Smooth muscle cell (in vitro differentiated cells): ENCODE data around the gene ZNF423. TPM values are rescaled to one million over a fixed set of nuclear protein-coding genes. Genes with fewer than 3 reads are reported as not detected.

Source experiments
- DNase-seq: peaks from one replicate; lab custom pipeline; 2025; ENCODE audit not compliant: unreplicated experiment; lab: John Stamatoyannopoulos, UW
- H2AFZ ChIP-seq: fragments of 200-600 bp; sonication (generic); 2 replicates; pipeline ENCODE4 v1.6.0; 2016; ENCODE audit warnings: antibody characterized with exemption, low read depth, mild to moderate bottlenecking
- H3F3A ChIP-seq: fragments of 200-600 bp; sonication (generic); 2 replicates; pipeline ENCODE4 v1.6.0; 2017; ENCODE audit warnings: antibody characterized with exemption, low read depth
- H3K27ac ChIP-seq: fragments of 200-600 bp; sonication (generic); 2 replicates; pipeline ENCODE4 v1.5.1; 2016; ENCODE audit warnings: low read depth, mild to moderate bottlenecking
- H3K27me3 ChIP-seq: fragments of 200-600 bp; sonication (generic); 2 replicates; pipeline ENCODE4 v1.6.1; 2016; ENCODE audit warnings: low read depth, mild to moderate bottlenecking
- H3K36me3 ChIP-seq: fragments of 200-600 bp; sonication (generic); 2 replicates; pipeline ENCODE4 v1.5.1; 2016; ENCODE audit warnings: low read depth
- H3K4me1 ChIP-seq: fragments of 200-600 bp; sonication (generic); 2 replicates; pipeline ENCODE4 v1.5.1; 2016; ENCODE audit warnings: low read depth
- H3K4me2 ChIP-seq: fragments of 200-600 bp; sonication (generic); 2 replicates; pipeline ENCODE4 v1.6.0; 2016; ENCODE audit warnings: mild to moderate bottlenecking
- H3K4me3 ChIP-seq: fragments of 200-600 bp; sonication (generic); 2 replicates; pipeline ENCODE4 v1.5.1; 2016; ENCODE audit warnings: mild to moderate bottlenecking
- H3K79me2 ChIP-seq: fragments of 200-600 bp; sonication (generic); 2 replicates; pipeline ENCODE4 v1.6.0; 2016; ENCODE audit warnings: low read depth, mild to moderate bottlenecking
- H3K9ac ChIP-seq: fragments of 200-600 bp; sonication (generic); 2 replicates; pipeline ENCODE4 v1.6.0; 2016; ENCODE audit warnings: low read depth
- H3K9me3 ChIP-seq: fragments of 200-600 bp; sonication (generic); replicated peaks from 2 replicates; pipeline ENCODE4 v1.5.1; 2016; ENCODE audit warnings: low read depth
- H4K20me1 ChIP-seq: fragments of 200-600 bp; sonication (generic); 2 replicates; pipeline ENCODE4 v1.6.0; 2016; ENCODE audit warnings: low read depth
- WGBS: methylation state at CpG from one replicate; pipeline ENCODE4 v1.1.7; 2016; ENCODE audit warnings: low lambda C conversion rate; 5-methylcytosine and 5-hydroxymethylcytosine counted together
- polyA plus RNA-seq: library from polyadenylated mRNA; unstranded; fragments of >200 nt; fragmentation: Nextera tagmentation; extraction: Ambion mirVana; gene quantifications from 2 replicates; pipeline ENCODE4 v1.2.1, GENCODE V29; 2016
- total RNA-seq: library from RNA; depleted of rRNA; stranded (reverse); fragments of >200 nt; gene quantifications from 2 replicates; pipeline ENCODE4 v1.2.3, GENCODE V29; 2014
- TF ChIP-seq, protein P1 (sequence below): fragments of 200-600 bp; sonication (generic); IDR thresholded peaks from 2 replicates; pipeline ENCODE4 v1.5.1; 2017; ENCODE audit warnings: borderline replicate concordance, mild to moderate bottlenecking, antibody characterized with exemption; ENCODE audit not compliant: insufficient read depth, poor library complexity, severe bottlenecking

Gene ZNF423
- total and polyA plus RNA-seq, 2 experiments from 2014 or later: 6.9 to 7.0 TPM

DNA sequence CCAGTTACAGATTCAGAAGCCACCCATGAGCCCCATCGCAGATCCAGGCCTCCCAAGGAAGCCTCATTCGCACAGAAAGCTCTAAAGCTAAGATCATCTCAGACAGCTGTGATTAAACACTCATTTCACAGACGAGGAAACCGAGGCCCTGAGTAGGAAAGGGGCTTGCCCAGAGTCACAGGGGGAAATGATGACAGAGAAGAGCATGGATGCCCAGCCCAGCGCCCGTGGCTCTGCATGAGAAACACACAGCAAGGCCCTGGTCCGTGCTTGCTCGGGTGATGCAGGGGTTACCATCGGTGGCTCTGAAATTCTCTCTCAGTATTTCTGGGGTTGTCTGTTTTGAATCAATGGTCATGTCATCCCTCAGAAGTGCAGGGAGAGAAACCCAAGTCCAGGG is 372.7 kb downstream of the ZNF423 start:
- DNase-seq: no peak
- Histone ChIP-seq H2AFZ (no peak overlapping the region), H3K27me3 (peaks cover 20% of the 10 kb centered on the region), H3K4me2 (no peak overlapping the region), H4K20me1 (no peaks in the 10 kb centered on the region), H3K27ac (no peak overlapping the region), H3K36me3 (no peaks in the 10 kb centered on the region), H3F3A (no peaks in the 10 kb centered on the region), H3K4me1 (peaks cover 5% of the 10 kb centered on the region), H3K4me3 (no peak overlapping the region), H3K9me3 (no peaks in the 10 kb centered on the region), H3K79me2 (no peaks in the 10 kb centered on the region), H3K9ac (no peak overlapping the region)
- WGBS: 96% methylated on average over 9 of the region's 9 CpGs
- TF ChIP-seq, protein P1, sequence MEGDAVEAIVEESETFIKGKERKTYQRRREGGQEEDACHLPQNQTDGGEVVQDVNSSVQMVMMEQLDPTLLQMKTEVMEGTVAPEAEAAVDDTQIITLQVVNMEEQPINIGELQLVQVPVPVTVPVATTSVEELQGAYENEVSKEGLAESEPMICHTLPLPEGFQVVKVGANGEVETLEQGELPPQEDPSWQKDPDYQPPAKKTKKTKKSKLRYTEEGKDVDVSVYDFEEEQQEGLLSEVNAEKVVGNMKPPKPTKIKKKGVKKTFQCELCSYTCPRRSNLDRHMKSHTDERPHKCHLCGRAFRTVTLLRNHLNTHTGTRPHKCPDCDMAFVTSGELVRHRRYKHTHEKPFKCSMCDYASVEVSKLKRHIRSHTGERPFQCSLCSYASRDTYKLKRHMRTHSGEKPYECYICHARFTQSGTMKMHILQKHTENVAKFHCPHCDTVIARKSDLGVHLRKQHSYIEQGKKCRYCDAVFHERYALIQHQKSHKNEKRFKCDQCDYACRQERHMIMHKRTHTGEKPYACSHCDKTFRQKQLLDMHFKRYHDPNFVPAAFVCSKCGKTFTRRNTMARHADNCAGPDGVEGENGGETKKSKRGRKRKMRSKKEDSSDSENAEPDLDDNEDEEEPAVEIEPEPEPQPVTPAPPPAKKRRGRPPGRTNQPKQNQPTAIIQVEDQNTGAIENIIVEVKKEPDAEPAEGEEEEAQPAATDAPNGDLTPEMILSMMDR: no peak

DNA sequence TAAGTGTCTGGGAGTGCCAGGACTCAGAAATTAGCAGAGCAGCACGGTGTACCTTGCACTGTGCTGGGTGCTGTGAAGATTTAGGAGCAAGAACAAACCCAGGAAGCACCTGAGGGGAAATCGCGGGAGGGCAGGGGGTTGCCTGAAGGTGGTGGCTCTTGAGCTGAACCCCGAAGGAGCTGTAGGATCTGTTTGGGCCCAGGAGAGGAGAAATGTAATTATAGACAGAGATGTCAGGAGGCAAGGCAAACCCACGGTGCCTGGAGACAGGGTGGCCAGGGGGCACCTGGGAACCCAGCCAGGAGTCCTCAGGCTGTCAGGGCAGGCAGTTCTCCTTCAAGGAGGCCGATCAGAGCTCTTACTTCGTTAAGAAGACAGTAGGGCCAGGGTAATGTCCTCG is 373.2 kb downstream of the ZNF423 start:
- Histone ChIP-seq H3F3A (no peaks in the 10 kb centered on the region), H3K27ac (no peak overlapping the region)
- 90% methylated on average over 8 of the region's 8 CpGs for WGBS

DNA sequence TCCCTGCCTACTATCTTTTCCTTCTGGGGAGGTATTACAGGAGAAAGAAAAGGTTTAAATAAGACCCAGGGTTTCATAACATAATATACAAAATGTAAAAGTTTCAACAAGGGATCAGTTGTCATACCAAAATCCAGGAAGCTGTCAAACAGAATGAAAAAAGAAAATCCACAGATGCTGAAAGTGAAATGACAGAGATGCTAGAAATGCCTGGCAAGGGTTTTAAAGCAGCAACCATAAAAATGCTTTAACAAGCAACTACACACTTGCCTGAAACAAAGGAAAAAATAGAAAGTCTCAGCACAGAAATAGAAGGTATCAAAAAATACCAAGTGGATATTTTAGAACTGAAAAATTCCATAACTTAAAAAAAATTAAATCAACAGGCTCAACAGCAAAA is 377.3 kb downstream of the ZNF423 start:
- Histone ChIP-seq H3K9me3 (no peaks in the 10 kb centered on the region), H3K27me3 (peaks cover 22% of the 10 kb centered on the region), H3K36me3 (no peaks in the 10 kb centered on the region), H4K20me1 (no peaks in the 10 kb centered on the region), H3K4me2 (no peak overlapping the region), H3K27ac (no peak overlapping the region), H3K4me3 (no peak overlapping the region), H3F3A (no peaks in the 10 kb centered on the region), H3K9ac (no peak overlapping the region), H3K79me2 (no peaks in the 10 kb centered on the region), H3K4me1 (no peaks in the 10 kb centered on the region), H2AFZ (no peak overlapping the region)
- TF ChIP-seq, protein P1: no peak
- DNase-seq: no peak

More for the DNA sequence above, 373.2 kb downstream of the ZNF423 start:
- Histone ChIP-seq H2AFZ (no peak overlapping the region), H3K4me3 (no peak overlapping the region), H3K79me2 (no peaks in the 10 kb centered on the region), H3K27me3 (peaks cover 22% of the 10 kb centered on the region), H3K9me3 (no peaks in the 10 kb centered on the region), H3K9ac (no peak overlapping the region), H3K4me1 (peaks cover 5% of the 10 kb centered on the region), H3K36me3 (no peaks in the 10 kb centered on the region), H3K4me2 (no peak overlapping the region), H4K20me1 (no peaks in the 10 kb centered on the region)
- DNase-seq: no peak
- TF ChIP-seq, protein P1: no peak

DNA sequence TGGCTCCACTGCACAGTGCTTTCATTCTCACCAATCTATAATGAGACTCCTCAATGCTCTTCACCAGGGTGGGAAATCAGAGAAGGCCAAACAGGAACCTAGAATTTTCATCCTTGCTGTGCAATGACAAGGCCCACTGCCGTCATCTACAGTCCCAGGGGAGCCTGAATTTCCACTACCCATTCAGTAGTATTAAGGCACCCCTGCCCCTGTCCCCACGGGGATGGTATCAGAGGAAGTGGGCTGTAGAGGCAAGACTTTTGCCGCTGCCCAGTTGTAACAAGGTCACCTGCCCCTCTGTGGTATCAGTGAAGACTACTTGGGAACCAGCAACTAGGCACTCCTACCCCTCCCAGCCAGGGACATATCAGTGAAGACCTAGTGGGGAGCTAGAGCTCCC is 377.8 kb downstream of the ZNF423 start:
- TF ChIP-seq, protein P1: no peak
- WGBS: 91% methylated on average over 3 of the region's 3 CpGs
- no peaks in the 10 kb centered on the region for H3F3A ChIP-seq

More for the DNA sequence above, 377.8 kb downstream of the ZNF423 start:
- Histone ChIP-seq H3K27me3 (peaks cover 22% of the 10 kb centered on the region), H3K79me2 (no peaks in the 10 kb centered on the region), H3K9ac (no peak overlapping the region), H3K4me3 (no peak overlapping the region), H3K36me3 (no peaks in the 10 kb centered on the region), H3K27ac (no peak overlapping the region), H2AFZ (no peak overlapping the region), H4K20me1 (no peaks in the 10 kb centered on the region), H3K9me3 (no peaks in the 10 kb centered on the region), H3K4me1 (no peaks in the 10 kb centered on the region), H3K4me2 (no peak overlapping the region)
- no peak for DNase-seq
